ENCODE data around the gene FNDC4.
A peak's percentile ranks its signal among the peaks of the same experiment; 100 is the strongest.
"Not testable (repeated sequence)": the region's sequence is repeated elsewhere in the genome, so short reads cannot be mapped to it uniquely, and the experiment has no call there.

Gene FNDC4

GRCh38 chr2:27494944-27495554 lies at the start of gene FNDC4:
Gene FNDC4, minus strand, starts transcription at chr2:27495200. Its CDS starts 521 bp downstream, at chr2:27494679.
- no peak for TF ChIP-seq ZNF274 (IDR thresholded peaks at IDR 0.05; ENCODE audit: low read depth, low read length)
- no peak for TF ChIP-seq YY1 (IDR thresholded peaks at IDR 0.05; ENCODE audit: insufficient read depth, insufficient read length)
- TF ChIP-seq SUZ12 (IDR thresholded peaks at IDR 0.05; ENCODE audit: extremely low read depth, insufficient read depth, insufficient read length): no peak
- peaks cover 36% of the 10 kb centered on the region for H3K27me3 ChIP-seq (ENCODE audit: insufficient read depth, insufficient read length)
- H3K36me3 ChIP-seq (ENCODE audit: insufficient read depth, insufficient read length, low read length): no peaks in the 10 kb centered on the region
- H3K9ac ChIP-seq (ENCODE audit: insufficient read length, low read depth): peak within 1 kb of the TSS; percentile 79
- no peaks in the 10 kb centered on the region for H3K9me3 ChIP-seq (ENCODE audit: insufficient read depth, low read length)
- H3K4me3 ChIP-seq (ENCODE audit: insufficient read length, low read depth): peak within 1 kb of the TSS; percentile 53
- peaks cover 7% of the 10 kb centered on the region for H3K4me1 ChIP-seq (ENCODE audit: insufficient read depth, insufficient read length)
- DNase-seq (ENCODE audit: low read depth, low spot score): no peak

GRCh38 chr2:27544143-27544821 lies 49.3 kb upstream of the FNDC4 start:
- H3K36me3 ChIP-seq (ENCODE audit: insufficient read depth, insufficient read length, low read length): no peaks in the 10 kb centered on the region
- TF ChIP-seq ZNF274 (IDR thresholded peaks at IDR 0.05; ENCODE audit: low read depth, low read length) (no peak), SUZ12 (IDR thresholded peaks at IDR 0.05; ENCODE audit: extremely low read depth, insufficient read depth, insufficient read length) (no peak), YY1 (IDR thresholded peaks at IDR 0.05; ENCODE audit: insufficient read depth, insufficient read length) (no peak)
- H3K27me3 ChIP-seq (ENCODE audit: insufficient read depth, insufficient read length): no peaks in the 10 kb centered on the region
- H3K4me1 ChIP-seq (ENCODE audit: insufficient read depth, insufficient read length): no peaks in the 10 kb centered on the region
- peaks cover 11% of the 10 kb centered on the region; the same call in 1 of the 2 replicates for H3K9me3 ChIP-seq (ENCODE audit: insufficient read depth, low read length)
- H3K4me3 ChIP-seq (ENCODE audit: insufficient read length, low read depth): no peak overlapping the region
- DNase-seq (ENCODE audit: low read depth, low spot score): no peak
- no peak overlapping the region for H3K9ac ChIP-seq (ENCODE audit: insufficient read length, low read depth)

GRCh38 chr2:27539649-27540048 lies 44.6 kb upstream of the FNDC4 start:
- not testable (repeated sequence) for H3K9me3 ChIP-seq (ENCODE audit: insufficient read depth, low read length); H3K36me3 ChIP-seq (ENCODE audit: insufficient read depth, insufficient read length, low read length); H3K27me3 ChIP-seq (ENCODE audit: insufficient read depth, insufficient read length); H3K4me3 ChIP-seq (ENCODE audit: insufficient read length, low read depth); DNase-seq (ENCODE audit: low read depth, low spot score); H3K9ac ChIP-seq (ENCODE audit: insufficient read length, low read depth); H3K4me1 ChIP-seq (ENCODE audit: insufficient read depth, insufficient read length)

- not testable (repeated sequence) for H3K4me3 ChIP-seq (ENCODE audit: insufficient read length, low read depth); H3K27me3 ChIP-seq (ENCODE audit: insufficient read depth, insufficient read length); DNase-seq (ENCODE audit: low read depth, low spot score); H3K9me3 ChIP-seq (ENCODE audit: insufficient read depth, low read length); H3K4me1 ChIP-seq (ENCODE audit: insufficient read depth, insufficient read length); H3K36me3 ChIP-seq (ENCODE audit: insufficient read depth, insufficient read length, low read length); H3K9ac ChIP-seq (ENCODE audit: insufficient read length, low read depth)
Measured at GRCh38 chr2:27538839-27539450, 43.9 kb upstream of the FNDC4 start.

- no peak for DNase-seq (ENCODE audit: low read depth, low spot score)
- no peak for TF ChIP-seq ZNF274 (IDR thresholded peaks at IDR 0.05; ENCODE audit: low read depth, low read length)
- no peak for TF ChIP-seq SUZ12 (IDR thresholded peaks at IDR 0.05; ENCODE audit: extremely low read depth, insufficient read depth, insufficient read length)
- no peak for TF ChIP-seq YY1 (IDR thresholded peaks at IDR 0.05; ENCODE audit: insufficient read depth, insufficient read length)
- no peaks in the 10 kb centered on the region for H3K36me3 ChIP-seq (ENCODE audit: insufficient read depth, insufficient read length, low read length)
- H3K4me3 ChIP-seq (ENCODE audit: insufficient read length, low read depth): no peak overlapping the region
- no peaks in the 10 kb centered on the region for H3K4me1 ChIP-seq (ENCODE audit: insufficient read depth, insufficient read length)
- no peaks in the 10 kb centered on the region for H3K27me3 ChIP-seq (ENCODE audit: insufficient read depth, insufficient read length)
- H3K9me3 ChIP-seq (ENCODE audit: insufficient read depth, low read length): no peaks in the 10 kb centered on the region; the same call in 1 of the 2 replicates
- no peak overlapping the region for H3K9ac ChIP-seq (ENCODE audit: insufficient read length, low read depth)
Measured at GRCh38 chr2:27537287-27537686, 42.3 kb upstream of the FNDC4 start.

GRCh38 chr2:27531983-27532382 lies 37.0 kb upstream of the FNDC4 start:
- no peaks in the 10 kb centered on the region for H3K27me3 ChIP-seq (ENCODE audit: insufficient read depth, insufficient read length)
- no peak for TF ChIP-seq YY1 (IDR thresholded peaks at IDR 0.05; ENCODE audit: insufficient read depth, insufficient read length)
- no peak for TF ChIP-seq ZNF274 (IDR thresholded peaks at IDR 0.05; ENCODE audit: low read depth, low read length)
- TF ChIP-seq SUZ12 (IDR thresholded peaks at IDR 0.05; ENCODE audit: extremely low read depth, insufficient read depth, insufficient read length): no peak
- DNase-seq (ENCODE audit: low read depth, low spot score): no peak
- H3K9ac ChIP-seq (ENCODE audit: insufficient read length, low read depth): no peak overlapping the region
- H3K9me3 ChIP-seq (ENCODE audit: insufficient read depth, low read length): no peaks in the 10 kb centered on the region
- no peak overlapping the region for H3K4me3 ChIP-seq (ENCODE audit: insufficient read length, low read depth)
- no peaks in the 10 kb centered on the region for H3K36me3 ChIP-seq (ENCODE audit: insufficient read depth, insufficient read length, low read length)
- no peaks in the 10 kb centered on the region for H3K4me1 ChIP-seq (ENCODE audit: insufficient read depth, insufficient read length)

- no peaks in the 10 kb centered on the region for H3K36me3 ChIP-seq (ENCODE audit: insufficient read depth, insufficient read length, low read length)
- no peak for TF ChIP-seq SUZ12 (IDR thresholded peaks at IDR 0.05; ENCODE audit: extremely low read depth, insufficient read depth, insufficient read length)
- no peak for TF ChIP-seq ZNF274 (IDR thresholded peaks at IDR 0.05; ENCODE audit: low read depth, low read length)
- no peaks in the 10 kb centered on the region for H3K9me3 ChIP-seq (ENCODE audit: insufficient read depth, low read length)
- H3K4me3 ChIP-seq (ENCODE audit: insufficient read length, low read depth): no peak overlapping the region
- no peaks in the 10 kb centered on the region for H3K27me3 ChIP-seq (ENCODE audit: insufficient read depth, insufficient read length)
- H3K9ac ChIP-seq (ENCODE audit: insufficient read length, low read depth): no peak overlapping the region
- no peaks in the 10 kb centered on the region for H3K4me1 ChIP-seq (ENCODE audit: insufficient read depth, insufficient read length)
- DNase-seq (ENCODE audit: low read depth, low spot score): no peak
Measured at GRCh38 chr2:27527182-27527581, 32.2 kb upstream of the FNDC4 start.
